ENCODE data around the gene OGDH. TPM values are rescaled to one million over a fixed set of nuclear protein-coding genes. Genes with fewer than 3 reads are reported as not detected.

The OGDH gene
- total and polyA plus RNA-seq, 2 of the 13 experiments (the other 11 are each of a cell fraction or from before 2014, with no cell fraction given): 17.4 to 25.4 TPM

GRCh38 chr7:44667190-44667589 lies 60.8 kb downstream of the OGDH start (continued):
- TF ChIP-seq, protein P1, sequence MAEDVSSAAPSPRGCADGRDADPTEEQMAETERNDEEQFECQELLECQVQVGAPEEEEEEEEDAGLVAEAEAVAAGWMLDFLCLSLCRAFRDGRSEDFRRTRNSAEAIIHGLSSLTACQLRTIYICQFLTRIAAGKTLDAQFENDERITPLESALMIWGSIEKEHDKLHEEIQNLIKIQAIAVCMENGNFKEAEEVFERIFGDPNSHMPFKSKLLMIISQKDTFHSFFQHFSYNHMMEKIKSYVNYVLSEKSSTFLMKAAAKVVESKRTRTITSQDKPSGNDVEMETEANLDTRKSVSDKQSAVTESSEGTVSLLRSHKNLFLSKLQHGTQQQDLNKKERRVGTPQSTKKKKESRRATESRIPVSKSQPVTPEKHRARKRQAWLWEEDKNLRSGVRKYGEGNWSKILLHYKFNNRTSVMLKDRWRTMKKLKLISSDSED (CRISPR knock-in tag; IDR thresholded peaks at IDR 0.05): no peak
- TF ChIP-seq FOSL1 (CRISPR knock-in tag; IDR thresholded peaks at IDR 0.05; ENCODE audit: borderline replicate concordance): no peak
- TF ChIP-seq, protein P2, sequence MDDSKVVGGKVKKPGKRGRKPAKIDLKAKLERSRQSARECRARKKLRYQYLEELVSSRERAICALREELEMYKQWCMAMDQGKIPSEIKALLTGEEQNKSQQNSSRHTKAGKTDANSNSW (CRISPR knock-in tag; IDR thresholded peaks at IDR 0.05; ENCODE audit: borderline replicate concordance): no peak
- no peak for TF ChIP-seq ZNF326 (CRISPR knock-in tag; IDR thresholded peaks at IDR 0.05; ENCODE audit: borderline replicate concordance)

- Histone ChIP-seq H3K79me2 (ENCODE audit: insufficient read depth, low read length) (no peaks in the 10 kb centered on the region), H3K9ac (ENCODE audit: insufficient read depth, low read depth, low read length) (no peak overlapping the region), H3K36me3 (replicated peaks in 1 of 2; ENCODE audit: control insufficient read depth in 1 of 2, insufficient read depth in 2 of 2, low read length in 2 of 2) (peaks cover 7 to 44% of the 10 kb centered on the region in 2 experiments; a peak in 4 of 5 replicates), H3K27me3 (ENCODE audit: control insufficient read depth in 1 of 2, insufficient read depth in 2 of 2, low read length in 2 of 2) (no peaks in the 10 kb centered on the region), H3K27ac (ENCODE audit: extremely low read length, insufficient read depth, low read length) (no peak overlapping the region), H3K4me1 (ENCODE audit: insufficient read depth, low read length) (no peaks in the 10 kb centered on the region), H3K9me3 (ENCODE audit: low read length) (no peaks in the 10 kb centered on the region), H3K4me3 (replicated peaks in 1 of 3; ENCODE audit: insufficient read depth in 1 of 3, low read depth in 2 of 3, low read length in 3 of 3) (no peak overlapping the region), H2AFZ (ENCODE audit: low read length) (no peak overlapping the region), H4K20me1 (ENCODE audit: insufficient read depth, low read length) (no peaks in the 10 kb centered on the region), H3K4me2 (ENCODE audit: low read depth, low read length) (no peak overlapping the region)
- intact Hi-C loops (cut with micrococcal nuclease; ENCODE audit: unreplicated experiment) (no loop called here), in situ Hi-C loops (cut with HindIII; ENCODE audit: extremely low pct_ligation_motif_present, low pct_unique_long_range_greater_than_20kb) (no loop called here)
- no peak for FAIRE-seq
- 100% methylated on average over 1 of the region's 1 CpG for WGBS (ENCODE audit: low lambda C conversion rate)
- ChIA-PET POLR2A (no interaction called here), CTCF (ENCODE audit: low intra/inter-chr PET ratio, low total read pairs) (no interaction called here)
- DNase-seq (ENCODE audit: low spot score): no peak
- no TSS peak for BruUV-seq (replicated peaks)
- ATAC-seq: no peak
- TF ChIP-seq POLR2AphosphoS2 (IDR thresholded peaks at IDR 0.05; ENCODE audit: low read depth, low read length): no peak
- TF ChIP-seq MBD4 (IDR thresholded peaks at IDR 0.05; ENCODE audit: borderline replicate concordance, low read length): no peak
- no peak for TF ChIP-seq ADNP (CRISPR knock-in tag; IDR thresholded peaks at IDR 0.05)
- no peak for TF ChIP-seq WIZ (CRISPR knock-in tag; IDR thresholded peaks at IDR 0.05)
- TF ChIP-seq SAP130 (CRISPR knock-in tag; IDR thresholded peaks at IDR 0.05; ENCODE audit: low read depth): no peak
- no peak for TF ChIP-seq RFX3 (CRISPR knock-in tag; IDR thresholded peaks at IDR 0.05)
- no peak for TF ChIP-seq ZNF343 (CRISPR knock-in tag; IDR thresholded peaks at IDR 0.05)
- no peak for TF ChIP-seq KLF9 (CRISPR knock-in tag; IDR thresholded peaks at IDR 0.05; ENCODE audit: low read depth)
- no peak for TF ChIP-seq ZNF501 (CRISPR knock-in tag; IDR thresholded peaks at IDR 0.05)
- TF ChIP-seq ZNF12 (CRISPR knock-in tag; IDR thresholded peaks at IDR 0.05): no peak
- no peak for TF ChIP-seq HOXA5 (CRISPR knock-in tag; IDR thresholded peaks at IDR 0.05)
- TF ChIP-seq HMG20B (CRISPR knock-in tag; conservative IDR thresholded peaks at IDR 0.05): no peak
- TF ChIP-seq, protein P3, sequence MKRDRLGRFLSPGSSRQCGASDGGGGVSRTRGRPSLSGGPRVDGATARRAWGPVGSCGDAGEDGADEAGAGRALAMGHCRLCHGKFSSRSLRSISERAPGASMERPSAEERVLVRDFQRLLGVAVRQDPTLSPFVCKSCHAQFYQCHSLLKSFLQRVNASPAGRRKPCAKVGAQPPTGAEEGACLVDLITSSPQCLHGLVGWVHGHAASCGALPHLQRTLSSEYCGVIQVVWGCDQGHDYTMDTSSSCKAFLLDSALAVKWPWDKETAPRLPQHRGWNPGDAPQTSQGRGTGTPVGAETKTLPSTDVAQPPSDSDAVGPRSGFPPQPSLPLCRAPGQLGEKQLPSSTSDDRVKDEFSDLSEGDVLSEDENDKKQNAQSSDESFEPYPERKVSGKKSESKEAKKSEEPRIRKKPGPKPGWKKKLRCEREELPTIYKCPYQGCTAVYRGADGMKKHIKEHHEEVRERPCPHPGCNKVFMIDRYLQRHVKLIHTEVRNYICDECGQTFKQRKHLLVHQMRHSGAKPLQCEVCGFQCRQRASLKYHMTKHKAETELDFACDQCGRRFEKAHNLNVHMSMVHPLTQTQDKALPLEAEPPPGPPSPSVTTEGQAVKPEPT (CRISPR knock-in tag; IDR thresholded peaks at IDR 0.05; ENCODE audit: low read depth): no peak
- TF ChIP-seq KDM5B (CRISPR knock-in tag; IDR thresholded peaks at IDR 0.05; ENCODE audit: borderline replicate concordance): no peak
- no peak for TF ChIP-seq THYN1 (CRISPR knock-in tag; IDR thresholded peaks at IDR 0.05; ENCODE audit: borderline replicate concordance, low read depth)
- no peak for TF ChIP-seq CREB3 (CRISPR knock-in tag; IDR thresholded peaks at IDR 0.05)
- TF ChIP-seq, protein P4, sequence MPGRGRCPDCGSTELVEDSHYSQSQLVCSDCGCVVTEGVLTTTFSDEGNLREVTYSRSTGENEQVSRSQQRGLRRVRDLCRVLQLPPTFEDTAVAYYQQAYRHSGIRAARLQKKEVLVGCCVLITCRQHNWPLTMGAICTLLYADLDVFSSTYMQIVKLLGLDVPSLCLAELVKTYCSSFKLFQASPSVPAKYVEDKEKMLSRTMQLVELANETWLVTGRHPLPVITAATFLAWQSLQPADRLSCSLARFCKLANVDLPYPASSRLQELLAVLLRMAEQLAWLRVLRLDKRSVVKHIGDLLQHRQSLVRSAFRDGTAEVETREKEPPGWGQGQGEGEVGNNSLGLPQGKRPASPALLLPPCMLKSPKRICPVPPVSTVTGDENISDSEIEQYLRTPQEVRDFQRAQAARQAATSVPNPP (CRISPR knock-in tag; IDR thresholded peaks at IDR 0.05): no peak
These were observed 64.6 kb downstream of the OGDH start for GRCh38 chr7:44671069-44671468.
